Tibial nerve (tissue), 4 donors: ENCODE measurements around the gene SSC5D.

Experiments
- CTCF ChIP-seq, 5 experiments: fragments of 200-600 bp in 3 of 5; fragments of 450-650 bp in 2 of 5; sonication (generic) in 3 of 5; IDR thresholded peaks; one replicate each; pipeline ENCODE4 v1.5.1; 2016 to 2019; ENCODE audit warnings: antibody characterized with exemption in 5 of 5, mild to moderate bottlenecking in 3 of 5, moderate library complexity in 2 of 5
- EP300 ChIP-seq, 2 donors: sonication (generic); formaldehyde crosslinking; IDR thresholded peaks; one replicate each; pipeline ENCODE4 v1.6.1; 2017; ENCODE audit warnings: antibody characterized with exemption in 2 of 2, mild to moderate bottlenecking in 1 of 2

GRCh38 chr19:55488986-55489710, 912 bp downstream of the SSC5D start:
- TF ChIP-seq CTCF (IDR thresholded peaks at IDR 0.05) (no peak), EP300 (IDR thresholded peaks at IDR 0.05) (no peak)
